HG02973 (cell line): Measurements from ENCODE around the gene KLK3.
"Not testable (repeated sequence)": the region's sequence is repeated elsewhere in the genome, so short reads cannot be mapped to it uniquely, and the experiment has no call there.

Experiments used
- ATAC-seq: cut with Tn5 transposase; IDR thresholded peaks from one replicate; pipeline ENCODE4 v1.9.1; 2021; ENCODE audit warnings: moderate library complexity; ENCODE audit not compliant: unreplicated experiment

KLK3 gene

DNA sequence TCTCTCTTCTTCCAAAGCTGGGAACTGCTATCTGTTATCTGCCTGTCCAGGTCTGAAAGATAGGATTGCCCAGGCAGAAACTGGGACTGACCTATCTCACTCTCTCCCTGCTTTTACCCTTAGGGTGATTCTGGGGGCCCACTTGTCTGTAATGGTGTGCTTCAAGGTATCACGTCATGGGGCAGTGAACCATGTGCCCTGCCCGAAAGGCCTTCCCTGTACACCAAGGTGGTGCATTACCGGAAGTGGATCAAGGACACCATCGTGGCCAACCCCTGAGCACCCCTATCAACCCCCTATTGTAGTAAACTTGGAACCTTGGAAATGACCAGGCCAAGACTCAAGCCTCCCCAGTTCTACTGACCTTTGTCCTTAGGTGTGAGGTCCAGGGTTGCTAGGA, 5.1 kb downstream of the KLK3 start:
- no peak for ATAC-seq

DNA sequence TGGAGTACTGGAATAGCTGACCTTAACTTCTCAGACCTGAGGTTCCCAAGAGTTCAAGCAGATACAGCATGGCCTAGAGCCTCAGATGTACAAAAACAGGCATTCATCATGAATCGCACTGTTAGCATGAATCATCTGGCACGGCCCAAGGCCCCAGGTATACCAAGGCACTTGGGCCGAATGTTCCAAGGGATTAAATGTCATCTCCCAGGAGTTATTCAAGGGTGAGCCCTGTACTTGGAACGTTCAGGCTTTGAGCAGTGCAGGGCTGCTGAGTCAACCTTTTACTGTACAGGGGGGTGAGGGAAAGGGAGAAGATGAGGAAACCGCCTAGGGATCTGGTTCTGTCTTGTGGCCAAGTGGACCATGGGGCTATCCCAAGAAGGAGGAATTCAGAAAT, 6.3 kb downstream of the KLK3 start:
- no peak for ATAC-seq

DNA sequence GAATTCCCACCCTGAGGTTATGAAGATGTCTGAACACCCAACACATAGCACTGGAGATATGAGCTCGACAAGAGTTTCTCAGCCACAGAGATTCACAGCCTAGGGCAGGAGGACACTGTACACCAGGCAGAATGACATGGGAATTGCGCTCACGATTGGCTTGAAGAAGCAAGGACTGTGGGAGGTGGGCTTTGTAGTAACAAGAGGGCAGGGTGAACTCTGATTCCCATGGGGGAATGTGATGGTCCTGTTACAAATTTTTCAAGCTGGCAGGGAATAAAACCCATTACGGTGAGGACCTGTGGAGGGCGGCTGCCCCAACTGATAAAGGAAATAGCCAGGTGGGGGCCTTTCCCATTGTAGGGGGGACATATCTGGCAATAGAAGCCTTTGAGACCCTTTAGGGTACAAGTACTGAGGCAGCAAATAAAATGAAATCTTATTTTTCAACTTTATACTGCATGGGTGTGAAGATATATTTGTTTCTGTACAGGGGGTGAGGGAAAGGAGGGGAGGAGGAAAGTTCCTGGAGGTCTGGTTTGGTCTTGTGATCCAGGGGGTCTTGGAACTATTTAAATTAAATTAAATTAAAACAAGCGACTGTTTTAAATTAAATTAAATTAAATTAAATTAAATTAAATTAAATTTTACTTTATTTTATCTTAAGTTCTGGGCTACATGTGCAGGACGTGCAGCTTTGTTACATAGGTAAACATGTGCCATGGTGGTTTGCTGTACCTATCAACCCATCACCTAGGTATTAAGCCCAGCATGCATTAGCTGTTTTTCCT, 7.0 kb downstream of the KLK3 start:
- no peak for ATAC-seq

DNA sequence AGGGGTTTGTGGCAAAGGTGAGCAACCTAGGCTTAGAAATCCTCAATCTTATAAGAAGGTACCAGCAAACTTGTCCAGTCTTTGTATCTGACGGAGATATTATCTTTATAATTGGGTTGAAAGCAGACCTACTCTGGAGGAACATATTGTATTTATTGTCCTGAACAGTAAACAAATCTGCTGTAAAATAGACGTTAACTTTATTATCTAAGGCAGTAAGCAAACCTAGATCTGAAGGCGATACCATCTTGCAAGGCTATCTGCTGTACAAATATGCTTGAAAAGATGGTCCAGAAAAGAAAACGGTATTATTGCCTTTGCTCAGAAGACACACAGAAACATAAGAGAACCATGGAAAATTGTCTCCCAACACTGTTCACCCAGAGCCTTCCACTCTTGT, 14.8 kb downstream of the KLK3 start:
- no peak for ATAC-seq

DNA sequence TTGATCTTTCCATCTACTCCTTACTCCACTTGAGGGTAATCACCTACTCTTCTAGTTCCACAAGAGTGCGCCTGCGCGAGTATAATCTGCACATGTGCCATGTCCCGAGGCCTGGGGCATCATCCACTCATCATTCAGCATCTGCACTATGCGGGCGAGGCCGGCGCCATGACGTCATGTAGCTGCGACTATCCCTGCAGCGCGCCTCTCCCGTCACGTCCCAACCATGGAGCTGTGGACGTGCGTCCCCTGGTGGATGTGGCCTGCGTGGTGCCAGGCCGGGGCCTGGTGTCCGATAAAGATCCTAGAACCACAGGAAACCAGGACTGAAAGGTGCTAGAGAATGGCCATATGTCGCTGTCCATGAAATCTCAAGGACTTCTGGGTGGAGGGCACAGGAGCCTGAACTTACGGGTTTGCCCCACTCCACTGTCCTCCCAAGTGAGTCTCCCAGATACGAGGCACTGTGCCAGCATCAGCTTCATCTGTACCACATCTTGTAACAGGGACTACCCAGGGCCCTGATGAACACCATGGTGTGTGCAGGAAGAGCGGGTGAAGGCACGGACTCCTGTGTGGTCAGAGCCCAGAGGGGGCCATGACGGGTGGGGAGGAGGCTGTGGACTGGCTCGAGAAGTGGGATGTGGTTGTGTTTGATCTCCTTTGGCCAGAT, 15.8 kb downstream of the KLK3 start:
- ATAC-seq: no peak

DNA sequence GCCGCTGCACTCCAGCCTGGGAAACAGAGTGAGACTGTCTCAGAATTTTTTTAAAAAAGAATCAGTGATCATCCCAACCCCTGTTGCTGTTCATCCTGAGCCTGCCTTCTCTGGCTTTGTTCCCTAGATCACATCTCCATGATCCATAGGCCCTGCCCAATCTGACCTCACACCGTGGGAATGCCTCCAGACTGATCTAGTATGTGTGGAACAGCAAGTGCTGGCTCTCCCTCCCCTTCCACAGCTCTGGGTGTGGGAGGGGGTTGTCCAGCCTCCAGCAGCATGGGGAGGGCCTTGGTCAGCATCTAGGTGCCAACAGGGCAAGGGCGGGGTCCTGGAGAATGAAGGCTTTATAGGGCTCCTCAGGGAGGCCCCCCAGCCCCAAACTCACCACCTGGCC, 18.3 kb downstream of the KLK3 start, which contains the start of gene KLK2:
KLK2 (plus strand) TSS at position 384 of the 400 bp plus-strand sequence. CDS start 35 bp downstream, outside the sequence.
- ATAC-seq: no peak

DNA sequence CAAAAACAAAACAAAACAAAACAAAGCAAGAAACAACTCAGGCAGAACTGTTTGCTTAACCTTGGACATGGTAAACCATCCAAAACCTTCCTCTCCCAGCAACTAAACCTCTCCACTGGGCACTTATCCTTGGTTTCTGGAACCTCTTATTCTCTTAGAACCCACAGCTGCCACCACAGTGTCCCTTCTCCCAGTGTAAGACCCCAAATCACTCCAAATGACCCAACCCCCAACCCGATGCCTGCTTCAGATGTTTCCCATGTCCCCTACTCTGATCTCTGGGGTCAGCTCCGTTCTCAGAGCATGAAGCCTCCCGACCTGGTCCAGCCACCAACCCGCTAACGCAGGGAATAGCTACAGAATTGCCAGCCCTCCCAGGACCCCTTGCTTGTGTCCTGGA, 19.5 kb downstream of the KLK3 start:
- no peak for ATAC-seq

DNA sequence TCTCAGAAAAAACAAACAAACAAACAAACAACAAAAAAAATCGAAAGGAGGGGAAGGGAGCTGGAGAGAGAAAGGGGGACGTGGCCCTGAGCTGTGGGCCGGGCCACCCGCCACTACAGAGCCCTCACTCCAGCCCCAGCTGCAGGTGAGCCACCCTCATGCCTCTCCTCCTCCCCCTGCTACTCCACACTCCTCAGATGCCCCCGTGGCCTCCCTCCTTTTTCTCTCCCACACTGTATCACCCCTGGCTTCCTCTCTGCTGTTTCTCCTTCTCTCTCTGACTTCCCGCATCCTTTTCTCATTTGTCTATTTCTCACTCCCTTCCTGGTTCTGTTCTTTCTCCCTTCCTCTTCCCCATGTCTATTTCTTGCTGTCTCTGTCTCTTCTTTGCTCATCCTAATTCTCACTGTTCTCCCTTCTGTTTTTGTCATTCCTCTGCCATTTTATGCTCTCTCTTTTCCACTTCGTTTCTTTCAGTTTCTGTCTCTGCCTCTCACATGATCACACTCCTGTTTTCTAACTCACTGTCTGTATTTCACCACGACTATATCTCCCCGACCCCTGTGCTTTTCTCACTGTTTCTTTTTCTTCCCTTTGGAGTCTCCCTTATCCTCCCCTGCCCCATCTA, 21.2 kb downstream of the KLK3 start:
- ATAC-seq: no peak

DNA sequence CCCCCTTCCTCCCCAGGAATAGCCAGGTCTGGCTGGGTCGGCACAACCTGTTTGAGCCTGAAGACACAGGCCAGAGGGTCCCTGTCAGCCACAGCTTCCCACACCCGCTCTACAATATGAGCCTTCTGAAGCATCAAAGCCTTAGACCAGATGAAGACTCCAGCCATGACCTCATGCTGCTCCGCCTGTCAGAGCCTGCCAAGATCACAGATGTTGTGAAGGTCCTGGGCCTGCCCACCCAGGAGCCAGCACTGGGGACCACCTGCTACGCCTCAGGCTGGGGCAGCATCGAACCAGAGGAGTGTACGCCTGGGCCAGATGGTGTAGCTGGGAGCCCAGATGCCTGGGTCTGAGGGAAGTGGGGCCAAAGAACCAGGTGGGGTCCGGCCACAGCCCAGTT, 21.7 kb downstream of the KLK3 start:
- no peak for ATAC-seq

DNA sequence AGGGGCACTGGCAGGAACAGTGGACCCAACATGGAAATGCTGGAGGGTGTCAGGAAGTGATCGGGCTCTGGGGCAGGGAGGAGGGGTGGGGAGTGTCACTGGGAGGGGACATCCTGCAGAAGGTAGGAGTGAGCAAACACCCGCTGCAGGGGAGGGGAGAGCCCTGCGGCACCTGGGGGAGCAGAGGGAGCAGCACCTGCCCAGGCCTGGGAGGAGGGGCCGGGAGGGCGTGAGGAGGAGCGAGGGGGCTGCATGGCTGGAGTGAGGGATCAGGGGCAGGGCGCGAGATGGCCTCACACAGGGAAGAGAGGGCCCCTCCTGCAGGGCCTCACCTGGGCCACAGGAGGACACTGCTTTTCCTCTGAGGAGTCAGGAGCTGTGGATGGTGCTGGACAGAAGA, 22.6 kb downstream of the KLK3 start:
- ATAC-seq: no peak

DNA sequence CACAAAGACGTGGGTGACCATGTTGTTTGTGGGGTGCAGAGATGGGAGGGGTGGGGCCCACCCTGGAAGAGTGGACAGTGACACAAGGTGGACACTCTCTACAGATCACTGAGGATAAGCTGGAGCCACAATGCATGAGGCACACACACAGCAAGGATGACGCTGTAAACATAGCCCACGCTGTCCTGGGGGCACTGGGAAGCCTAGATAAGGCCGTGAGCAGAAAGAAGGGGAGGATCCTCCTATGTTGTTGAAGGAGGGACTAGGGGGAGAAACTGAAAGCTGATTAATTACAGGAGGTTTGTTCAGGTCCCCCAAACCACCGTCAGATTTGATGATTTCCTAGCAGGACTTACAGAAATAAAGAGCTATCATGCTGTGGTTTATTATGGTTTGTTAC, 24.1 kb downstream of the KLK3 start:
- ATAC-seq: no peak

DNA sequence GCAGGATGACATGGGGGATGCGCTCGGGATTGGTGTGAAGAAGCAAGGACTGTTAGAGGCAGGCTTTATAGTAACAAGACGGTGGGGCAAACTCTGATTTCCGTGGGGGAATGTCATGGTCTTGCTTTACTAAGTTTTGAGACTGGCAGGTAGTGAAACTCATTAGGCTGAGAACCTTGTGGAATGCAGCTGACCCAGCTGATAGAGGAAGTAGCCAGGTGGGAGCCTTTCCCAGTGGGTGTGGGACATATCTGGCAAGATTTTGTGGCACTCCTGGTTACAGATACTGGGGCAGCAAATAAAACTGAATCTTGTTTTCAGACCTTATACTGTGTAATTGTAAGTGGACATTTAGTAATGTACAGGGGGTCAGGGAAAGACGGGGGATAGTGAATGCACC, 25.5 kb downstream of the KLK3 start:
- ATAC-seq: no peak

DNA sequence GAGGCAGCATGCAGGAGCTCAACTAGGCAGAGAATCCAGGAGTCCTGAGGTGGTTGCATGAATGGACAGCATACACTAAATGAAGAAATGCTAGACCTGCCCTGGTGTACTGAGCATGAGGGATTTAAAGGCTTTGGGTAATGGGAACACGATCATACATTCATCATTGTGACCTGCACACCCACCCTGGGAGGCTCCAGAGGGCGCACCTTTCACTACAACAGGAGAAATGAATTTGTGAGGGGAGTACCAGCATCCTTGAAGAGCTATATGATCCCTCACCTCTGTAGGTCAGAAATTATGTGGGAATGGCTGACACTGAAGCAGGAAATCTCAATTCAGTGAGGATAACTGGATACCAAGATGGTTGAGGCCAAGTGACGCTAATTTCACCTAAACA, 27.5 kb downstream of the KLK3 start:
- no peak for ATAC-seq

DNA sequence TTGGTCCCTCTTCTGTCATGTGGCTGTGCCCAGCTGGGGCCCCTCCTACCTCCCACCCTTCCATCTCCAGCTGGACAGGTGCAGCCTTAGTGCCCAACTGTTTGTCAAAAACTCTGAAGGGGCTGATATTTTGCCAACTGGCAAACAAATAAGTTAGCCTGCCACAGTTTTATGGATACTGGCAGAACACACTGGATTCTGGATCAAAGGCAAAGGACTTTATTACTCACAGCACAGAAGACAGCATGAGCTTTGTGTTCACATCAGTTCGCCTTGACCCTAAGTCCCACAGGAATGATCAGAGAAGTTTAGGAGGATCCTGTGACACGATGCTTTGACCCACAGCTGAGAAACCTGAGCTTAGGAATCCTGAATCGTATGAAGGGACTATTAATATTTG, 34.9 kb downstream of the KLK3 start:
- ATAC-seq: no peak

DNA sequence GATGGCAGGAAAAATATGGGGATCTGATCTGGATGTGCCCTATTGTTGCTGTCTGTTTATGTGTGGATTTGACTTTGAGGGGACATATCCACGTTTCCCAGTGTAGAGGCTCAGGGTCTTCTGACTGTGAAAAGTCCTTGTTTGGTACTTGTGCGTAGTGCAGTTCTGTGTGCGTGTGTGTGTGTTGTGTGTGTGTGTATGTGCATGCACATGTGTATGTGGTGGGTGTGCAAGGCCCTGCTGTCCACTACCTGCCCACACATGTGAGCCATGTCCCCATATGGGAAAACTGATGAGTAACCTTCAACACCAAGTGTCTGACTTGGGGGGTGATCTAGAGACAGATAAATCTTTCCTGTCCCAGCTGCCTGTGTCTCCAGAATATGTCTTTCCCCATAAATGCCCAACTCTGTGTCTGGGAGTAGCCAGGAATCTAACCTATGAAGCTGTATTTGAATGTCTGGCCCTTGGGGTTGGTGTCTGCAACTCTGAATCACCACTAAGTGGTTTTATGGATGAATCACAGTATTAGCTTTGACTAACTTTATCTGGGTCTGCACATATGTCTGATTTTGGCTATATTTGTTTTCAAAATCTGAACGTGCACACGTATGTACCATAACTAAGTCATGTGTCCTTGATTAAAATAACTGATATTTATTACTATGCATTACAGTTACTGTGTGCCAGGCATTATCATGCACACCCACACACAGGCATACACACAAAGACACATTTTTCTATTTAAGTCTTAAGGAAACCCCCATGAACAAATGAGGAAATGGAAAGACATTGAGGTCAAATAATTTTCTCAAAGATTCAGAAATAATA, 35.9 kb downstream of the KLK3 start:
- no peak for ATAC-seq

DNA sequence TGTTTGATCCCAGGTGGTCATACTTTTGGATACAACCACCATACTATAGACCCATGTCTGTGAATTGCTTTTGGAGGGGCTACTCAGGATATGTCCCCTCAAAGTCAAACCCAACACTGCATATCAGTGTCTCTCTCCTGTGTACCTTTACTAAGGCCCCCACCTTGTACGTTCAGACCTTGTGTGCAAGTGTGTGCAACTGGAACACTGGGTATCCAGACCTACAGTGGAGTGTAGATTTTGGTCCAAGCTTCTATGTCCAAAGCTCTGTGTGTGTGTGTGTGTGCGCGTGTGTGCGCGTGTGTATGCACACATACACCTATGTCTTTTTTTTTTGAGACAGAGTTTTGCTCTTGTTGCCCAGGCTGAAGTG, 36.5 kb downstream of the KLK3 start:
- no peak for ATAC-seq

DNA sequence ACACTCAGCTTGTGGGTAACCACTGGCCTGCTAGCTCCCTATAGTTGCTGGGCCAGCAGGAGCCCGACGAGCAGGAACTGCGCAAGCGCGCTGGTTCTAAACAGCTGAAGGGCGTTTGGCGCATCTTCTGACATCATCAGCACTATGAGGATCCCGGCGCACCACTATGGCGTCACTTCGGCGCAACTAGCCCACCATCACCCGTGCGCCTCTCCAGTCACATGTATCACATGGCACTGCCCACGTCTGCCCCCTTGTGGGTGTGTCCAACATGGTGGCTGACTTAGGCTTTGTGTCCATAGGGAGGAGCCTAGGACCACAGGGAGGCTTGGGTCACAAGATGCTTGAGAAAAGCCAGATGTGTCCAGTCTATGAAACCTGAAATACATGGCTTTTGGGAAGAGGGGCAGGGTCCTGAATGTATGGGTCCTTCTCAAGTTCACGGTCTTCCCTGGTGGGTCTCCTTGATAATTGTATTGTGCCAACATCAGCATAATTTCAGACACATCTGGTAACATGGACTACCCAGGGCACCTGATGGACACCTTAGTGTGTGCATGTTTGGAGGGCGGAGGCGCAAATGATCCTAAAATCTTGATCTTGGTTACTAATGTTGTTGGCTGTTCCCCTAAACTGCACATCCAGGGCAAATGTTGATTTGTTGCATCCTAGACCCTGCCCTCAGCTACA, 38.5 kb downstream of the KLK3 start:
- ATAC-seq: no peak

DNA sequence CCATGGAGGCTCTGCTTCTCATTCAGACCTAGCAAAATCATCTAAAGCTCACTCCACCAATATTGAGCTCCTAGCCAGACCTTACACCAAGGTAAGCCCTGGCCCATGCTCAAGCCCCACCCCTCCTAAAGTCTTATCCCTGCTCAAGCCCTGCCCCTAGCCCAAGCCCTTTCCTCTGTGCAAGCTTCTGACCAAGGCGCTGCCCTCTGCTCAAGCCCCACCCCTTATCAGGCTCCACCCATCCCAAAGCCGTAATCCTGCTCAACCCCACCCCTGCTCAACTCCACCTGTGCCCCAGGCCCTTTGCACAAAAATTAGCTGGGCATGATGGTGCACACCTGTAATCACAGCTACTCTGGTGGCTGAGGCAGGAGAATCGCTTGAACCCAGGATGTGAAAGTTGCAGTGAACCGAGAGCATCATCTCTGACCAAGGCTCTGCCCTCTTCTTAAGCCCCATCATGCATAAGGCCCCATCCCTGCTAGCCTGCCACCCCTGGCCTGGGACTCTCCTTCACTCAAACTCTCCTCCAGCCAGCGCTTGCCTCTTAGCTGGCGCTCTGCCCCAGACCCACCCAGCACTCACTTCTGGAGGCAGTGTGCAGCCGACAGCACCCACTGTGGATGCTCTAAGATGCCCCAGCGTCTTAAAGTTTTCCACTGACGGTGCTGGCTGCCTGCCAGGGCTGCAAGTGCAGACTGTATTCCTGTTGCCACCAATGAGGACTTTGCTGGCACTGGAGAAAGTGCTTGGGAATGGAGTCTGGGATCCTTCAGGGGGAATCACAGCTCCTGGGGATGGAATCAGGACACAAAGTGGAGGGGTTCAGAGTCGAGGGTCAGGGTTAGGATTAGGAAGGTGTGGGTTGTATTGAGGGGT, 40.0 kb downstream of the KLK3 start:
- no peak for ATAC-seq

DNA sequence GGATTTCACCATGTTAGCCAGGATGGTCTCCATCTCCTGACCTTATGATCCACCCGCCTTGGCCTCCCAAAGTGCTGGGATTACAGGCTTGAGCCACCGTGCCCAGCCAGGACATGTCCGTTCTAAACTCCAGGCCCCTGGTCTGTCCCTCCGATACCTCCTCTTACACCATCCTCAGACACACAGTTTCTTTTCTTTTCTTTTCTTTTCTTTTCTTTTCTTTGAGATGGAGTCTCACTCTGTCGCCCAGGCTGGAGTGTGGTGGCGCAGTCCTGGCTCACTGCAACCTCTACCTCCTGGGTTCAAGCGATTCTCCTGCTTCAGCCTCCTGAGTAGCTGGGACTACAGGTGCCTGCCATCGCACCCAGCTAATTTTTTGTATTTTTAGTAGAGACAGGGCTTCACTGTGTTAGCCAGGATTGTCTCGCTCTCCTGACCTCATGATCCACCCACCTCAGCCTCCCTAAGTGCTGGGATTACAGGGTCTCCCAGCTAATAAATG, 41.4 kb downstream of the KLK3 start:
- ATAC-seq: not testable (repeated sequence)
